Stomach (tissue), 9 donors: Measurements from ENCODE around the gene PON2. TPM values are rescaled to one million over a fixed set of nuclear protein-coding genes. Genes with fewer than 3 reads are reported as not detected.
"Not testable (repeated sequence)": the region's sequence is repeated elsewhere in the genome, so short reads cannot be mapped to it uniquely, and the experiment has no call there.

ENCODE experiments used
- DNase-seq, 2 donors: peaks; one replicate each; pipeline versions ENCODE4 v3.0.0 to v3.0.0-alpha.2; 2013 to 2019
- H3K27ac ChIP-seq, 5 donors: fragments of 200-600 bp in 4 of 5; sonication (generic) in 4 of 5; one replicate each; pipeline ENCODE4 v1.5.1; 2013 to 2019; ENCODE audit warnings: mild to moderate bottlenecking in 1 of 5, moderate library complexity in 1 of 5
- H3K27me3 ChIP-seq, 3 donors: fragments of 200-600 bp; sonication (generic); one replicate each; pipeline ENCODE4 v1.5.1; 2017 to 2019; ENCODE audit warnings: mixed run types in 1 of 3
- H3K36me3 ChIP-seq, 4 donors: fragments of 200-600 bp; sonication (generic); 1 replicate in 3 of 4; 2 replicates in 1 of 4; pipeline ENCODE4 v1.5.1; 2016 to 2019
- H3K4me1 ChIP-seq, 4 donors: fragments of 200-600 bp; sonication (generic); one replicate each; pipeline ENCODE4 v1.5.1; 2016 to 2019
- H3K4me3 ChIP-seq, 4 donors: fragments of 200-600 bp; sonication (generic) in 3 of 4; one replicate each; pipeline ENCODE4 v1.5.1; 2016 to 2019; ENCODE audit warnings: mild to moderate bottlenecking in 1 of 4
- H3K9me3 ChIP-seq, 4 donors: fragments of 200-600 bp; sonication (generic); one replicate each; pipeline ENCODE4 v1.5.1; 2016 to 2019
- EP300 ChIP-seq: sonication (generic); formaldehyde crosslinking; IDR thresholded peaks from one replicate; pipeline ENCODE4 v1.6.1; 2017; ENCODE audit warnings: antibody characterized with exemption
- POLR2A ChIP-seq, 4 donors: fragments of 450-650 bp; IDR thresholded peaks; one replicate each; pipeline ENCODE4 v1.6.1; 2016; ENCODE audit warnings: antibody characterized with exemption in 4 of 4, control low read depth in 2 of 4, mild to moderate bottlenecking in 1 of 4, moderate library complexity in 1 of 4
- POLR2AphosphoS5 ChIP-seq, 3 donors: sonication (generic); formaldehyde crosslinking; IDR thresholded peaks; one replicate each; pipeline ENCODE4 v1.6.1; 2016; ENCODE audit warnings: antibody characterized with exemption in 3 of 3
- WGBS, 5 donors: extraction: QIAGEN DNeasy Blood & Tissue Kit in 3 of 5; methylation state at CpG; one replicate each; pipeline versions ENCODE4 v1.1.5 to v1.1.7; 2013 to 2018; 5-methylcytosine and 5-hydroxymethylcytosine counted together
- intact Hi-C: fragments of 100-400 bp; cut with DNase I; formaldehyde crosslinking; loops from one replicate; pipeline ENCODE4 v1.15.1; 2023; ENCODE audit warnings: low total_unique reads
- polyA plus RNA-seq, 3 donors: library from polyadenylated mRNA; stranded (reverse); fragments of 200-250 nt; gene quantifications; one replicate each; pipeline ENCODE4 v1.2.3, GENCODE V29; 2013
- total RNA-seq, 5 donors: library from RNA; depleted of rRNA; stranded (reverse); fragments of >200 nt; gene quantifications; one replicate each; pipeline versions ENCODE4 v1.1.0 to v1.2.3, GENCODE V29; 2014 to 2016
- TF ChIP-seq, protein P1 (sequence below), 7 experiments: fragments of 450-650 bp in 4 of 7; fragments of 200-600 bp in 3 of 7; sonication (generic) in 3 of 7; IDR thresholded peaks; one replicate each; pipeline ENCODE4 v1.5.1; 2016 to 2019; ENCODE audit warnings: antibody characterized with exemption in 7 of 7, control low read depth in 2 of 7, mild to moderate bottlenecking in 1 of 7
- donor health status: healthy with polysubstance abuse.
- donor health status: Bipolar disorder and iron deficiency.
- donor health status: healthy.

The PON2 gene
- total and polyA plus RNA-seq, 8 donors = 6.3 to 151 (median 34.0) TPM

DNA sequence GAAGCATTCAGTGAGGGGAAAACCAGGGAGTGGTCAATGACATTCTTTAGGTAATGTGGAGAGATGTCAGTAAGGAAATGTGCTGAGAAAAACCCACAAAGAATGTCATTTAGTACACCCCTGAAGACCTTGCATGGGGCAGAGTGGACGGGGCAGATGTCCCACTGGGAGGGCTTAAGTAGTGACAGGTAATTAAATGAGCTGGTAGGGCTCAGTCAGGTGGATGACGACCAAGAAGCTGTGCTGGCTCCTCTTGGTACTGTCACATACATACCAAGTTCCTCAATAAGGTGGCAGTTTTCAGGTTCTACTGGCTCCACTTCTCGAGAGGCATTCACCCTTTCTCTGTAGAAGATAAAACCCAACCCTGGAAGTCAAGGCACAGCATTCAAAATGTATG lies 40.5 kb downstream of the PON2 start:
- DNase-seq = no peak
- Histone ChIP-seq H3K4me3 (no peak overlapping the region), H3K36me3 (no peaks in the 10 kb centered on the region), H3K27ac (no peak overlapping the region), H3K9me3 (no peaks in the 10 kb centered on the region), H3K27me3 (peaks cover 0 to 23% (median 17%) of the 10 kb centered on the region in 3 donors), H3K4me1 (peaks cover 0 to 9% (median 6%) of the 10 kb centered on the region in 4 donors)
- 83 to 92% (median 84%) methylated on average over 3 of the region's 3 CpGs for WGBS, 5 donors
- no peak for TF ChIP-seq POLR2AphosphoS5 (IDR thresholded peaks at IDR 0.05)
- TF ChIP-seq EP300 = no peak
- TF ChIP-seq POLR2A (IDR thresholded peaks at IDR 0.05) = no peak
- intact Hi-C loops = no loop called here

- TF ChIP-seq, protein P1, sequence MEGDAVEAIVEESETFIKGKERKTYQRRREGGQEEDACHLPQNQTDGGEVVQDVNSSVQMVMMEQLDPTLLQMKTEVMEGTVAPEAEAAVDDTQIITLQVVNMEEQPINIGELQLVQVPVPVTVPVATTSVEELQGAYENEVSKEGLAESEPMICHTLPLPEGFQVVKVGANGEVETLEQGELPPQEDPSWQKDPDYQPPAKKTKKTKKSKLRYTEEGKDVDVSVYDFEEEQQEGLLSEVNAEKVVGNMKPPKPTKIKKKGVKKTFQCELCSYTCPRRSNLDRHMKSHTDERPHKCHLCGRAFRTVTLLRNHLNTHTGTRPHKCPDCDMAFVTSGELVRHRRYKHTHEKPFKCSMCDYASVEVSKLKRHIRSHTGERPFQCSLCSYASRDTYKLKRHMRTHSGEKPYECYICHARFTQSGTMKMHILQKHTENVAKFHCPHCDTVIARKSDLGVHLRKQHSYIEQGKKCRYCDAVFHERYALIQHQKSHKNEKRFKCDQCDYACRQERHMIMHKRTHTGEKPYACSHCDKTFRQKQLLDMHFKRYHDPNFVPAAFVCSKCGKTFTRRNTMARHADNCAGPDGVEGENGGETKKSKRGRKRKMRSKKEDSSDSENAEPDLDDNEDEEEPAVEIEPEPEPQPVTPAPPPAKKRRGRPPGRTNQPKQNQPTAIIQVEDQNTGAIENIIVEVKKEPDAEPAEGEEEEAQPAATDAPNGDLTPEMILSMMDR (IDR thresholded peaks at IDR 0.05) = no peak
- TF ChIP-seq EP300 = no peak
- no peak for TF ChIP-seq POLR2A (IDR thresholded peaks at IDR 0.05)
- TF ChIP-seq POLR2AphosphoS5 (IDR thresholded peaks at IDR 0.05) = no peak
- no peaks in the 10 kb centered on the region for H3K36me3 ChIP-seq
- no peak for DNase-seq
- H3K27ac ChIP-seq = no peak overlapping the region
- WGBS, 5 donors = 61 to 71% (median 64%) methylated on average over 2 of the region's 2 CpGs
- peaks cover 0 to 13% (median 12%) of the 10 kb centered on the region in 3 donors for H3K27me3 ChIP-seq
- peaks cover 0 to 8% (median 6%) of the 10 kb centered on the region in 4 donors for H3K4me1 ChIP-seq
- intact Hi-C loops = no loop called here
- H3K9me3 ChIP-seq = no peaks in the 10 kb centered on the region
- no peak overlapping the region for H3K4me3 ChIP-seq
Observed at GRCh38 chr7:95391761-95392160, 43.1 kb downstream of the PON2 start.

GRCh38 chr7:95389516-95389915 lies 45.3 kb downstream of the PON2 start:
- Histone ChIP-seq H3K9me3 (no peaks in the 10 kb centered on the region), H3K27me3 (no peaks in the 10 kb centered on the region), H3K27ac (no peak overlapping the region), H3K4me3 (no peak overlapping the region), H3K4me1 (no peaks in the 10 kb centered on the region), H3K36me3 (no peaks in the 10 kb centered on the region)
- 89 to 92% (median 91%) methylated on average over 7 of the region's 7 CpGs for WGBS, 5 donors
- DNase-seq = no peak
- intact Hi-C loops = no loop called here
- TF ChIP-seq POLR2A (IDR thresholded peaks at IDR 0.05) (no peak), POLR2AphosphoS5 (IDR thresholded peaks at IDR 0.05) (no peak), EP300 (no peak)
- TF ChIP-seq, protein P1 (IDR thresholded peaks at IDR 0.05) = no peak

GRCh38 chr7:95379457-95379856 lies 55.4 kb downstream of the PON2 start:
- H3K27ac ChIP-seq, H3K27me3 ChIP-seq, H3K4me1 ChIP-seq, DNase-seq, H3K9me3 ChIP-seq, H3K4me3 ChIP-seq, H3K36me3 ChIP-seq, intact Hi-C loops: not testable (repeated sequence)
- WGBS, 5 donors = 92 to 97% (median 95%) methylated on average over 6 to 10 of the region's 10 CpGs

- intact Hi-C loops = no loop called here
- H3K27me3 ChIP-seq = no peaks in the 10 kb centered on the region
- no peak overlapping the region for H3K4me3 ChIP-seq
- TF ChIP-seq POLR2AphosphoS5 (IDR thresholded peaks at IDR 0.05) (no peak), EP300 (no peak), POLR2A (IDR thresholded peaks at IDR 0.05) (no peak)
- TF ChIP-seq, protein P1 (IDR thresholded peaks at IDR 0.05) = no peak
- H3K4me1 ChIP-seq = no peaks in the 10 kb centered on the region
- H3K27ac ChIP-seq = no peak overlapping the region
- no peaks in the 10 kb centered on the region for H3K36me3 ChIP-seq
- 81 to 89% (median 87%) methylated on average over 16 to 18 of the region's 18 CpGs for WGBS, 5 donors
- no peak for DNase-seq
- H3K9me3 ChIP-seq = peaks cover 0 to 9% (median 7%) of the 10 kb centered on the region in 4 donors
Observed at GRCh38 chr7:95376632-95377400, 58.0 kb downstream of the PON2 start.
